ENCODE results near the gene TFDP2. TPM values are rescaled to one million over a fixed set of nuclear protein-coding genes. Genes with fewer than 3 reads are reported as not detected.

The TFDP2 gene
- total RNA-seq, 1 experiment from 2014 or later = 55.4 TPM

- TF ChIP-seq POLR2AphosphoS5 (IDR thresholded peaks at IDR 0.05; ENCODE audit: low read depth, low read length) (no peak), POLR2A (IDR thresholded peaks at IDR 0.05; ENCODE audit: borderline replicate concordance, extremely low read depth, insufficient read depth, insufficient read length) (no peak), SP1 (IDR thresholded peaks at IDR 0.05; ENCODE audit: low read depth) (no peak), CTCF (IDR thresholded peaks at IDR 0.05 in 2 of 3, conservative IDR thresholded peaks at IDR 0.05 in 1 of 3; ENCODE audit: borderline replicate concordance in 1 of 3, insufficient read depth in 1 of 3, low read depth in 2 of 3, low read length in 2 of 3) (no peak), ZBTB33 (IDR thresholded peaks at IDR 0.05; ENCODE audit: extremely low read depth, insufficient replicate concordance, low read length) (no peak)
Measured at GRCh38 chr3:142115867-142116668, 33.3 kb downstream of the TFDP2 start (continued).

DNA sequence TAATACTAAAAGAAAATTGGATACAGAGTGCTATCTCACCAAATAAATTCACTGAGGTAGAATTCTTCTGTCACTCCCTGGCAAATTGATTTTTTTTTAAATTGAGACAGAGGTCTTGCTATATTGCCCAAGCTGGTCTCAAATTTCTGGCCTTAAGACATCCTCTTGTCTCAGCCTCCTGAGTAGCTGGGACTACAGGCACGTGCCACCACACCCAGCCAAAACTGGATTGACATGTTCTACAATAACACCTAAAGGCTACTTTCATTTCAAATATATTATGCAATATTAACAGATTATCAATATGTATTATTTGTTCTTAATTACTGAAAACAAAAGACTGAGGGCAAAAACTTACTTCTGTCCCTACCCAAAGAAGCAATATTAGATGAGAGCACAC lies 36.7 kb downstream of the TFDP2 start:
- Histone ChIP-seq H3K27ac (ENCODE audit: low read depth, low read length) (no peak overlapping the region), H3K27me3 (ENCODE audit: insufficient read depth, low read length) (no peaks in the 10 kb centered on the region), H3K9me3 (ENCODE audit: control insufficient read depth in 1 of 2, insufficient read depth in 1 of 2, low read depth in 1 of 2, low read length in 2 of 2) (no peaks in the 10 kb centered on the region), H3K9me2 (ENCODE audit: insufficient read depth) (no peaks in the 10 kb centered on the region), H3K4me3 (replicated peaks in 1 of 2; ENCODE audit: low read depth in 1 of 2, low read length in 2 of 2) (no peak overlapping the region), H3K4me1 (ENCODE audit: control insufficient read depth in 1 of 2, insufficient read depth in 2 of 2, low read length in 2 of 2) (peaks cover 15 to 16% of the 10 kb centered on the region in 2 experiments), H2AFZ (ENCODE audit: low read depth, low read length, poor library complexity, severe bottlenecking) (no peak overlapping the region), H3K4me2 (ENCODE audit: low read length) (no peak overlapping the region), H3K36me3 (ENCODE audit: control insufficient read depth in 1 of 2, insufficient read depth in 2 of 2, low read length in 2 of 2) (no peaks in the 10 kb centered on the region), H3K9ac (ENCODE audit: low read length) (no peak overlapping the region), H4K20me1 (ENCODE audit: insufficient read depth) (no peaks in the 10 kb centered on the region), H3K79me2 (ENCODE audit: insufficient read depth, low read length) (no peaks in the 10 kb centered on the region)
- ChIA-PET POLR2A (no interaction called here), RAD21 (ENCODE audit: low non-redundant PET in 1 of 2, low total read pairs in 2 of 2, uncharacterized antibody in 2 of 2, unreplicated experiment in 2 of 2) (no interaction called here), CTCF (no interaction called here)
- DNase-seq (ENCODE audit: low read depth, low spot score) = no peak
- intact Hi-C loops (cut with micrococcal nuclease) = no loop called here
- TF ChIP-seq ZFX (IDR thresholded peaks at IDR 0.05) (no peak), EZH2phosphoT487 (IDR thresholded peaks at IDR 0.05; ENCODE audit: borderline replicate concordance) (no peak), POLR2AphosphoS5 (IDR thresholded peaks at IDR 0.05; ENCODE audit: low read depth, low read length) (no peak), ZNF274 (IDR thresholded peaks at IDR 0.05; ENCODE audit: low read depth, low read length) (no peak), ZBTB33 (IDR thresholded peaks at IDR 0.05; ENCODE audit: extremely low read depth, insufficient replicate concordance, low read length) (no peak), SRF (IDR thresholded peaks at IDR 0.05; ENCODE audit: low read depth) (no peak), POLR2A (IDR thresholded peaks at IDR 0.05; ENCODE audit: borderline replicate concordance, extremely low read depth, insufficient read depth, insufficient read length) (no peak), MAX (IDR thresholded peaks at IDR 0.05) (no peak)
- TF ChIP-seq, protein P1, sequence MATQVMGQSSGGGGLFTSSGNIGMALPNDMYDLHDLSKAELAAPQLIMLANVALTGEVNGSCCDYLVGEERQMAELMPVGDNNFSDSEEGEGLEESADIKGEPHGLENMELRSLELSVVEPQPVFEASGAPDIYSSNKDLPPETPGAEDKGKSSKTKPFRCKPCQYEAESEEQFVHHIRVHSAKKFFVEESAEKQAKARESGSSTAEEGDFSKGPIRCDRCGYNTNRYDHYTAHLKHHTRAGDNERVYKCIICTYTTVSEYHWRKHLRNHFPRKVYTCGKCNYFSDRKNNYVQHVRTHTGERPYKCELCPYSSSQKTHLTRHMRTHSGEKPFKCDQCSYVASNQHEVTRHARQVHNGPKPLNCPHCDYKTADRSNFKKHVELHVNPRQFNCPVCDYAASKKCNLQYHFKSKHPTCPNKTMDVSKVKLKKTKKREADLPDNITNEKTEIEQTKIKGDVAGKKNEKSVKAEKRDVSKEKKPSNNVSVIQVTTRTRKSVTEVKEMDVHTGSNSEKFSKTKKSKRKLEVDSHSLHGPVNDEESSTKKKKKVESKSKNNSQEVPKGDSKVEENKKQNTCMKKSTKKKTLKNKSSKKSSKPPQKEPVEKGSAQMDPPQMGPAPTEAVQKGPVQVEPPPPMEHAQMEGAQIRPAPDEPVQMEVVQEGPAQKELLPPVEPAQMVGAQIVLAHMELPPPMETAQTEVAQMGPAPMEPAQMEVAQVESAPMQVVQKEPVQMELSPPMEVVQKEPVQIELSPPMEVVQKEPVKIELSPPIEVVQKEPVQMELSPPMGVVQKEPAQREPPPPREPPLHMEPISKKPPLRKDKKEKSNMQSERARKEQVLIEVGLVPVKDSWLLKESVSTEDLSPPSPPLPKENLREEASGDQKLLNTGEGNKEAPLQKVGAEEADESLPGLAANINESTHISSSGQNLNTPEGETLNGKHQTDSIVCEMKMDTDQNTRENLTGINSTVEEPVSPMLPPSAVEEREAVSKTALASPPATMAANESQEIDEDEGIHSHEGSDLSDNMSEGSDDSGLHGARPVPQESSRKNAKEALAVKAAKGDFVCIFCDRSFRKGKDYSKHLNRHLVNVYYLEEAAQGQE (IDR thresholded peaks at IDR 0.05; ENCODE audit: low read depth) = no peak
- no peak for ATAC-seq
- no TSS peak for BruUV-seq (replicated peaks)

All from HCT116 (cell line).